SK-N-MC (cell line): ENCODE measurements around the gene DENND2A.

Source experiments
- EZH2 ChIP-seq: fragments of 200-600 bp; sonication (generic); IDR thresholded peaks from one replicate; pipeline ENCODE4 v1.6.1; 2017; ENCODE audit warnings: antibody characterized with exemption
- FOXP2 ChIP-seq: optimal IDR thresholded peaks from 2 replicates; pipeline ENCODE3; 2011; ENCODE audit warnings: mild to moderate bottlenecking, moderate library complexity; ENCODE audit not compliant: insufficient read depth; ENCODE audit errors: extremely low read length, control extremely low read depth
- POLR2AphosphoS5 ChIP-seq: IDR thresholded peaks from 2 replicates; pipeline ENCODE4 v1.6.1; 2012; ENCODE audit warnings: mild to moderate bottlenecking, low read depth, low read length, borderline replicate concordance

DNA sequence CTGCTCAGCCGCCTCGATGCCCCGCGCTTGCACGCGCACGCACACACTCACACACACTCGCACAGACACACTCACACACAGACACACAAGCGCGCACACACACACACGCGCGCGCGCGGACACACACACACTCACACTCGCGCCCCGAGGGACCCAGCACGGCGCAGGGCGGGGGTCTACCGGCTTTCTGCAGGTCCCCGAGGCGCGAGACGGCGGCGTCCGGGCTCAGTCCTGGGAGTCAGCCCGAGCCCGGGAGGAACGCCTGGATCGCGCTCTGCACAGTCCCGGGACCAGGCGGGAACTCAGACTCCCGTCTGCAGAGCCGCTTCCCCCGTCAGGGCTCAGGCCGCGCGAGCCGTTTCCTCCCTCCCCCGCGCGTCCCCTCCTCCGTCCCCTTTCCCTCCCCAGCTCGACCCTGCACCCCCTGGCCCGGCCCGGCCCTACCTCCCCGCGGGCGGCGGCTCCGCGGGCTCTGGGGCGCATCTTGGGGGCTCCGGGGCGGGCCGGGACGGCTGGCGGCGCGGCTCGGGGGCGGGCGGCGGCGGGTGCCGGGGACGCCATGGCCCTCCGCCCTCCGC, 464 bp downstream of the DENND2A start:
- TF ChIP-seq POLR2AphosphoS5: no peak
- TF ChIP-seq EZH2: no peak
- no peak for TF ChIP-seq FOXP2
